CD4-positive, alpha-beta T cell treated with Interleukin-21 for 1 hour (primary cell): ENCODE data around the gene PIAS3.
A peak's percentile ranks its signal among the peaks of the same experiment; 100 is the strongest.
"Not testable (repeated sequence)": the region's sequence is repeated elsewhere in the genome, so short reads cannot be mapped to it uniquely, and the experiment has no call there.

ENCODE experiments used
- DNase-seq: peaks from one replicate; pipeline ENCODE4 v3.0.0-alpha.2; 2020

PIAS3 gene

DNA sequence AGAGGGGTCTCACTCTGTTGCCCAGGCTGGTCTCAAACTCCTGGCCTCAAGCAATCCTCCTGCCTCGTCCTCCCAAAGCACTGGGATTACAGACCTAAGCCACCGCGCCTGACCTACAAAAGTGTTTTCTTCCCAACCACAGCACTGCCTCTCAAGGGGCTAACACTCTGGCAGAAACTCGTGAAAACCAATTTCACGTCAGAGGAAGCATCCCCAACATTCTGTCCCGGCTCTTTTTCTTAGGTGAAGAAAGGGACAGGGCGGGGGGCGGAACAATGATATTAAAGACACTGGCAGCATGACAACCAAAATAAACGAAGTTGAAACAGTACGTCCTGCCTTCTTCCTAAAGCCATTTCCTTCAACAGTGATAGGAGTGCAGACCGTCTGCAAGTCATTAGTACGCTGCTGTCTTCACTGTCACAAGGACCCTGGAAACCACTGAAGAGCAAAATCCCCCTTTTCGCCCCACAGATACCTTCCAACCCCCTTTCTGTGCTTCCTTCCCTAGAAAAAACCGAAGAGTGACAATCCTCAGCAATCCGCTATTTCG, 36.0 kb downstream of the PIAS3 start:
- peak; percentile 7 for DNase-seq

DNA sequence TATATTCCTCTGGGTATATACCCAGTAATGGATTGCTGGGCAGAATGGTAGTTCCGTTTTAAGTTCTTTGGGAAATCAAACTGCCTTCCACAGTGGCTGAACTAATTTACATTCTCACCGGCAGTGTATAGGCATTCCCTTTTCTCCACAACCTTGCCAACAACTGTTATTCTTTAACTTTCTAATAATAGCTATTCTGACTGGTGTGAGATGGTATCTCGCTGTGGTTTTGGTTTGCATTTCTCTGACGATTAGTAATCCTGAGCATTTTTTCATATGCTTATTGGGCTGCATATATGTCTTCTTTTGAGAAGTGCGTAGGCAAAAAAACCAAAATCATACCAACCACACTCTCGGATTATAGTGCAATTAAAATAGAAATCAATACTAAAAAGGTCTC, 40.8 kb downstream of the PIAS3 start:
- DNase-seq: peak; percentile 9

GRCh38 chr1:145812977-145813810, 45.7 kb downstream of the PIAS3 start:
- DNase-seq: not testable (repeated sequence)

GRCh38 chr1:145806844-145807243, 52.0 kb downstream of the PIAS3 start:
- no peak for DNase-seq

- DNase-seq: no peak
These were observed 52.5 kb downstream of the PIAS3 start for GRCh38 chr1:145806408-145806807.

DNA sequence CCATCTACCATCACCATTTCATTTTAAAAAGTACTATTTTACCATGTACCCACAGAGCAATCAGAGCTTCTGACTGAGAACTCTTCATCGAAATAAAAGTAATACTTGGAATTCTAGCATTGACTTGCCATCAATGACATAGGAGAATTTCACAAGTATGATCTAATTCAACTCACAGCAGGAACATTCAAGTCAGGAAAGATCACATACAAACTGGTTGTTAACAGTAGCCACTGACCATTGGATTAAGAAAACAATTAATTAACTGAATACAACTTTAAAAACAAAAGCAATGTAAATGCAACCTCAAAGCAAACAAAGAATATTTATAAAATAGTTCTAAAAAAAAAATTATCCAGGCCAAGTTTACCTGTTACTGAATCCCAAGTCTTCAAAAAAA, 53.8 kb downstream of the PIAS3 start:
- DNase-seq: no peak

DNA sequence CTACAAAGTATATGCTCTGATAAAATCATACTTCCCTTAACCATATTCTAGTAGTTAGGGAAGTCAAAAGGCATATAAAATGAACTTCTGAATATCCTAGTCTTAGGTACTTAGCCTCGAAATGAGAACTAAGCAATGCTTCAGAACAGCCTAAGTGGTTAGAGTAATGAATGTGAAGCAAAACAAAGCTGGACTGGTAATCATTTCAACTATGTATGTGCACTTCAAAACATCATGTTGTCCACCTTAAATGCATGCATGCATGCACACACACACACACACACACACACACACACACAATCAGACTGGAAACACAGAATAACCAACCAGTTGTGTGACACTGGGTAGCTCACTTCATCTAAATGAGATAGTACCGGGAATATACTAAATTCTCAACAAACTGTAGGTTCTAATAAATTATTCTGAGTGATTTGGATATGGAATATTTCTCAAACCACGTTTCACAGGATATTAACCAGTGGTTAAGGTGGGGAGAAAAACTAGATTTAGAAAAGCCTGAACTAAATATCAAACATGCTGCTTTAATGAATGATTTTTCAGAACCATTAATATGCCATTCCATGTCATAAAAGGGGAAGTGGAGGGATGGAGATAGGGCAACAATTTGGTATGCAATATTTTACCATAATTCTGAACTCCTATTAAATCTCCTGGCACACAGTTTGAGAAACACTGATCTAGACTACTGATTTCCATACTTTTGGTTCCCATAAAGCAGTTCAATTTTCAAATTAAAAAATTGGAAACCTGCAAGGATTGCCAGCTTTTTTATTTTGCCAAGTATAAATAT, 54.4 kb downstream of the PIAS3 start:
- DNase-seq: no peak

GRCh38 chr1:145799806-145800205, 59.1 kb downstream of the PIAS3 start:
- DNase-seq: no peak
